Activated CD8-positive, alpha-beta memory T cell treated with anti-CD3 and anti-CD28 coated beads for 36 hours (primary cell): ENCODE results near the gene AXIN2. TPM values are rescaled to one million over a fixed set of nuclear protein-coding genes. Genes with fewer than 3 reads are reported as not detected.

Experiments
- CTCF ChIA-PET: fragments of 350-600 bp; sonication (Branson Sonifier 250); formaldehyde crosslinking; loops from one replicate; lab custom pipeline; 2021; ENCODE audit warnings: antibody characterized with exemption; lab: Charles Lee
- POLR2A ChIA-PET: fragments of 350-600 bp; sonication (Branson Sonifier 250); formaldehyde crosslinking; loops from one replicate; lab custom pipeline; 2021; ENCODE audit warnings: antibody characterized with exemption; lab: Charles Lee
- total RNA-seq, 2 experiments: library from RNA; stranded (reverse); gene quantifications; one replicate each; pipeline ENCODE4 v1.2.3, GENCODE V29; 2021

The AXIN2 gene, protein sequence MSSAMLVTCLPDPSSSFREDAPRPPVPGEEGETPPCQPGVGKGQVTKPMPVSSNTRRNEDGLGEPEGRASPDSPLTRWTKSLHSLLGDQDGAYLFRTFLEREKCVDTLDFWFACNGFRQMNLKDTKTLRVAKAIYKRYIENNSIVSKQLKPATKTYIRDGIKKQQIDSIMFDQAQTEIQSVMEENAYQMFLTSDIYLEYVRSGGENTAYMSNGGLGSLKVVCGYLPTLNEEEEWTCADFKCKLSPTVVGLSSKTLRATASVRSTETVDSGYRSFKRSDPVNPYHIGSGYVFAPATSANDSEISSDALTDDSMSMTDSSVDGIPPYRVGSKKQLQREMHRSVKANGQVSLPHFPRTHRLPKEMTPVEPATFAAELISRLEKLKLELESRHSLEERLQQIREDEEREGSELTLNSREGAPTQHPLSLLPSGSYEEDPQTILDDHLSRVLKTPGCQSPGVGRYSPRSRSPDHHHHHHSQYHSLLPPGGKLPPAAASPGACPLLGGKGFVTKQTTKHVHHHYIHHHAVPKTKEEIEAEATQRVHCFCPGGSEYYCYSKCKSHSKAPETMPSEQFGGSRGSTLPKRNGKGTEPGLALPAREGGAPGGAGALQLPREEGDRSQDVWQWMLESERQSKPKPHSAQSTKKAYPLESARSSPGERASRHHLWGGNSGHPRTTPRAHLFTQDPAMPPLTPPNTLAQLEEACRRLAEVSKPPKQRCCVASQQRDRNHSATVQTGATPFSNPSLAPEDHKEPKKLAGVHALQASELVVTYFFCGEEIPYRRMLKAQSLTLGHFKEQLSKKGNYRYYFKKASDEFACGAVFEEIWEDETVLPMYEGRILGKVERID
- 1 to 10 TPM; 2.5 to 3.4 TPM for total RNA-seq

- ChIA-PET CTCF (no interaction called here), POLR2A (no interaction called here)
Measured at GRCh38 chr17:65561452-65562205, at the start of gene AXIN2. Gene AXIN2 (minus strand): TSS chr17:65561648. CDS start chr17:65558620, 3,028 bp downstream.

DNA sequence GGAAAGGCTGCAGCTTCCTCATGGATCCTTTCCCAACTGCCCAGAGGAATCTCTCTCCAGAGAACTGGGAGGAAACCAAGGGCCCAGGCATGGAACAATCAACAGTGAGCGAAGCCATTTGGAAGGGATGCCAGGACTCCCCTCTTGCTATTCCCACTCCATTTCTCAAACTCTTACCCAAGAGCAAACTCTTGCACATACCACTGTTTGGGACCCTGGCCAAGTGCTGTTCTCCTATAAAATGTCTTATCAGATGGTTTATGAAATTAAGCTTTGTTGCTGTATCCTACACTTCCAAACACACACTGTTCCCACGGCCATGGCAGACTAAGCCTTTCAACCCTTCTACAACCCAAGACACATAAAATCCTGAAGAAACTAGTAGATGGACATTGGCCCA lies 48.3 kb upstream of the AXIN2 start:
- ChIA-PET CTCF (no interaction called here), POLR2A (no interaction called here)

DNA sequence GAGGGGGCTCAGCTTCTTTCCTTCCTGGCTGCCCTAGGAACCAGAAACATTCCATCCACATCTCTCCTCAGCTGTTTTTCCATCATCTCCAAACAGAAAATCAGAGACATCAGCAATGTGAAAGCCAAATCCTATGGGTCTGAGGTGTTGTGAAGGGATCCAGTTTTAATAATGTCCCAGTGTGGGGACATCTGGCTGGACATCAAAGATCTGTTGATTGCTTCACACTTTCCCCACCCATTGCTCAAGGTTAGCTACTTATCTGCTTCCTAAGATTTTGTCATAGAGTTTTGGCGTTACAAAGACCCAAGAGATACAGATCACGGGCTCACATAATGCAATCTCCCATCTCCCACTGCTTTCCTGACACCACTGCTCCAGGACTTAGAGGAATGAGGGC lies 47.8 kb upstream of the AXIN2 start:
- POLR2A ChIA-PET, result no interaction called here
- CTCF ChIA-PET, result no interaction called here

- ChIA-PET POLR2A (interaction anchor here (0.7 kb wide), 1 partner anchor 34 kb away, joined by 3 read pairs; no protein-coding TSS in a partner anchor), CTCF (interaction anchor here (0.8 kb wide), 1 partner anchor 8 kb away, joined by 3 read pairs; no protein-coding TSS in a partner anchor)
Measured at GRCh38 chr17:65604070-65604469, 42.6 kb upstream of the AXIN2 start.

DNA sequence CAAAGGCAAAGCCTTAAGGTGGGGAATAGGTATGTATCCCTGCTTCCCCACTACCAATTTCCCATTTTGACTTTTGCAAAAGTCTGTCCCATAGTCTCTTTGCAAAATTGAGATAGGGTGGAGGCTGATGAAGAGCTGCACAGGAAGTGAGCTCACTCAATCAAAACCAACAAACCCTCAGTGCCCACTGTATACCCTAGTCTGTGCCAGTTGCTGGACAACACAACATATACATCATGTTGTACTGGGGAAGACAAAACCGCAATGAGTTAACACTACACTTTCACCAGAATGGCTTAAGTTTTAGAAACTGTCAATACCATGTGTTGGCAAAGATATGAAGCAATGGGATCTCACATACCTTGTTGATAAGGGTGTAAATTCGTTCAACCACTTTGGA lies 40.4 kb upstream of the AXIN2 start:
- POLR2A ChIA-PET, result no interaction called here
- CTCF ChIA-PET, result interaction anchor here (0.6 to 0.7 kb wide), 3 partner anchors 11 to 351 kb away, joined by 3 to 4 read pairs (median 4); no protein-coding TSS in a partner anchor

GRCh38 chr17:65601145-65601544 lies 39.7 kb upstream of the AXIN2 start:
- POLR2A ChIA-PET, result no interaction called here
- CTCF ChIA-PET, result no interaction called here

DNA sequence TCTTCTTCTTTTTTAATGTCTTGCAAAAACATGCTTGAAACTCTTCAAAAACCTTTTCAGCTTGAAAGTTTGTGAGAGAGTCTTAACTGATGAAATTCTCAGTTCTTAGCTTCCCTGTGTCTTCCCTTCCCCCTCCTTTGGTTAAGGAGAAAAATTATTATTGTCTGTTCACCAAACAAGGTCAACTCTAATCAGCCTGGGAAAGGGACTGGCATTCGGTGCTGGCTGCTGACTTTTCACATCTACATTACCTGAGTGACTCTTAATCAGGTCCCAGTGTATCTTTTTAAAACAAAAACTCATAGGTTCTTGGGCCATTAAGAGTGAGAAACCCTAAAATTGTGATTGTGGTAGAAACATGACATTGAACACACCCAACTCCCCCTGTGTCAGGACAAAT lies 39.1 kb upstream of the AXIN2 start:
- POLR2A ChIA-PET, result no interaction called here
- CTCF ChIA-PET, result no interaction called here

DNA sequence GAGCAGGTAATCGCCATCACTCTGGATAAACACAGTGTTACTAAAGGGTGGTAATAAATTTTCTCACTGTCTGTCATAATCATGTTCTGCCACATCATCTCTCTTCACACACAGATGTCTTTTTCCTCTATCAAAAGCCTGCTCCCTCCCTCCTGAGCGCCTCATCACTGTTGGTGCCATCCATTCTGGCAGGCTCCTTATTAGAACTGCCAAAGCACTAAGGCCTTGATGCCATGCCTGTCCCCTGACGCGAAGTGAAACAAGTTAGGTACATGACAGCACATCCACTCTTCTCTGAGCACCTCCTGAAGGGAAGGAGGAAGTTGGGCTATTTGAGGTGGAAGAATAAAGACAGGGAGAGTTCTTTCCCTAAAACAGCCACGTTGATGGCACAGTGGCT lies 38.2 kb upstream of the AXIN2 start:
- POLR2A ChIA-PET, result no interaction called here
- CTCF ChIA-PET, result no interaction called here

GRCh38 chr17:65598746-65599145 lies 37.3 kb upstream of the AXIN2 start:
- POLR2A ChIA-PET, result no interaction called here
- CTCF ChIA-PET, result no interaction called here

DNA sequence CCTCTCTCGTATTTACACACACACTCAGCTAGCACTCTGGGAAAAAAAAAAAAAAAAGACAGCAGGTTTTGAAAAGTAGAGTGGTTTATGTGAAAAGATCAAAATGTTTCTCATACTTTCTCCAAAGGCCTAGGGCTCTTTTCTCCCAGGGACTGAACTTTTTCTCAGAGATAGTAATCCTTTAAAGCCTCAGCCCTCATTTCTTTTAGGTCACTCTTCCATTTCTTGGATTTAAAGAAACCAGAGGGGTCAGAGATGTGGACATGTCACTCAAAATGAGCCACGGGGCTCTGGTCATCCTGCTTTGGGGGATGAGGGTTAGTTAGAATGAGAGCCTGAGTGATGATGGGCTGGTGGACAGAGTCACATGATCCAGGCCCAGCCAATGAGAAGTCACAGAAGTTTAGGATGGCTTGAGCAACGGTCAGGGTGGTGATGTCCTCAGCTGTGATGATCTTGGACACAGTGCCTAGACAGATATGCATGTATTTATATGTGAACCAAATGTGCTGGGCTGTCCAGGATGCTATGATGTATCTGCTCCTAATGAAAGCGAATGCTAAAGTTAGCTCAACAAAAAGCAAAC lies 33.7 kb upstream of the AXIN2 start:
- ChIA-PET CTCF (interaction anchor here (0.6 kb wide), 1 partner anchor 9 kb away, joined by 3 read pairs; no protein-coding TSS in a partner anchor), POLR2A (no interaction called here)

DNA sequence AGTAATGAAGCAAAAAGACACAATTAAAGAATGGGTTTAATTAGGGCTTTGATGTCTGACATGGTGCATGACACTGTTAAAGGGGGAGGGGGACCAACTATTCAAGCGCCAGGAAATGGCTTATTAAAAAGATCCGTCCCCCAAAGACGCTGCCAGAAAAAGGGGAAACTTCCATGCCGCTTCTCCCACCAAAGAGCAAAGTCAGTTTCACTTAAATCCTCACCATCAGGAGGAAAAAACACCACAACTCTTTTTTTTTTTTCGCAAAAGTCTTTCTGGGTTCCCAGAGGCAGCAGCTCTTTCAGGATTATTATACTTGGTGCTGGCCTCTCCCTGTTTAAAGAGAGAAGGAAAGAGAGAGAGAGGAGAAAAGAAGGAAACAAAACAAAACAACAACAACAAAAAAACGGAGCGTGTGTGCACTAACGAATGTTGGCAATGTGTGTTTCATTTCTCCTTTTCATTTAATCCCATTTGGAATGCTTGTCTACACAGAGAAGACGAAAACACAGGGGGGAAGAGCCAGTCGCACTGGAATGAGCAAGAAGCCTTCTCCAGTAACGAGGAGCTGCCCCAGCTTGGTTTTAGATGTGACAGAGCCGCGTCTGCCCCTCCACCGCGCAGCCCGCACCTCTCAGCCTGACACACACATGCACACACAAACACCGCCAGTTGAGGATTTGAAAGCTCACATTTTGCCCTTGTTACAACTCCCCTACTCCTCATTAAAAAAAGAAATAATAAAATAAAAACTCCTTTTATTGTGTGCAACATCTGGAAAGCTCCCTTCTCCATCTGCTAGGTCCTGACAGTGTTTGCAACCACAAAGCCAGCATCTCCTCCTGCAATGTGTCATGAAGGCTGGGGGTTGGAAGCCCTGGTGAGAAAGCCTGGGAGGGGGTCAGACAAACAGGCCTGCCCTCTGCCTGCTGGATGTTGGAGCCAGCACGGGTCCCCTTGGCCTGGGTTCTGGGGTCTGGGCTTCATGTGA lies 32.7 kb upstream of the AXIN2 start:
- ChIA-PET CTCF (interaction anchor here (1.1 kb wide), 1 partner anchor 300 kb away, joined by 3 read pairs; no protein-coding TSS in a partner anchor), POLR2A (no interaction called here)

- POLR2A ChIA-PET, result no interaction called here
- CTCF ChIA-PET, result no interaction called here
Measured at GRCh38 chr17:65593092-65593854, 31.8 kb upstream of the AXIN2 start.

DNA sequence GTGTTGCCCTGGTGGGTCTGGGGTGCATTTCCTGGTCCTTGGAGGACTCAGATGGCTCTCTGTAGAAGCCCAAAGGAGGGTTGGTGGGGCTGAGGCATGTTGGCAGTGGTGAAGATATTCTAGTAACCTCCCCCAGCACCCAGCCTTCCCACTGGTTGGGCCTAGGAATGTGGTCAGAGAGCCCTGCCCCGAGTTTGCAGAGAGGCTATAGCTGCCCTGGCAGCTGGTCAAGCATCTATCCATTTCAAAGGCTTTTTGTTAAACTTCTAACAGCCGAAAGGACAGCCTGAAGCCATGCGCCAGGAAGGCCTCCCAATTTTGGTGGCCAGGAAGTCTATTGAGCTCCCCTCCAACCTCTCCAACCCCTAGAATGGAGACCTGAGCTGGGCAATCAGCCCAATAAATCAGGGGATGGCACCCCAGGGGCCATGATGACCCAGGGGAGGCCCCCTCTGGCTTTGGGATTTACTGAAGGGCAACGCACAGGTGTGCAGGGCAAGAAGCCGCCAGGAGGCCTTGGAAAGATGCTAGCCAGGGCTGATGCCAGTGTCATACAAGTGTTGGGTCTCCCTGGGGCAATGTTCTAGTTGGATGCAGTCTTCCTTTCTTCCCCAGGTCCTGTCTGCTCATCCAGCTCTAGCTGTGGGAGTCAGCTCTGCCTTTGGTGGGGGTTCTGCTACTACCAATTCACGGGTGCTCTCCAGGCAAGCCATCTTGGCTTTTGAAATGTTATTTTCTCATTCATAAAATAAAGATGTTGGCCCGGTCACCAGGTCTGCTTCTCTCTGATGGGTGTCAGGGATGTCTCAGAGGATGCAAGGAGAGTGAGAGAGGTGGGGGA lies 30.9 kb upstream of the AXIN2 start:
- ChIA-PET CTCF (no interaction called here), POLR2A (no interaction called here)

DNA sequence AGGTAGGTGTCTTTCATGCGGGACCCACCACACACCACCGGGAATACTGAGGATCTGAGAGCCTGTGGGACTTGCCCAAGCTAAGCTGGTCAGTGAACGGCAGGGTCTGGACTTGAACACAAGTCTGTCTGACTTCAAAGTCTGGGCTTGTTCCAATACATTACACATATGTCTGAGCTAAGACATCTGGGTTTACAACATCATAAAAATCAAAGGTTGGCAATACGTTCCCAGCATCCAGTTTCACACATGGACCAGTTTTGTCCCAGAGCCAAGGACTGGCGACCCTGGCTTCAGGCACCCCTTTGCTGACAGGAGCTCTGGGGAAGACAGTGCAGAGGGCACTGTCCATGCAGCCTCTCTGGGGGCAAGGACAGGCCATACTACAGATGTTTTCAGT lies 27.9 kb upstream of the AXIN2 start:
- ChIA-PET CTCF (no interaction called here), POLR2A (no interaction called here)

DNA sequence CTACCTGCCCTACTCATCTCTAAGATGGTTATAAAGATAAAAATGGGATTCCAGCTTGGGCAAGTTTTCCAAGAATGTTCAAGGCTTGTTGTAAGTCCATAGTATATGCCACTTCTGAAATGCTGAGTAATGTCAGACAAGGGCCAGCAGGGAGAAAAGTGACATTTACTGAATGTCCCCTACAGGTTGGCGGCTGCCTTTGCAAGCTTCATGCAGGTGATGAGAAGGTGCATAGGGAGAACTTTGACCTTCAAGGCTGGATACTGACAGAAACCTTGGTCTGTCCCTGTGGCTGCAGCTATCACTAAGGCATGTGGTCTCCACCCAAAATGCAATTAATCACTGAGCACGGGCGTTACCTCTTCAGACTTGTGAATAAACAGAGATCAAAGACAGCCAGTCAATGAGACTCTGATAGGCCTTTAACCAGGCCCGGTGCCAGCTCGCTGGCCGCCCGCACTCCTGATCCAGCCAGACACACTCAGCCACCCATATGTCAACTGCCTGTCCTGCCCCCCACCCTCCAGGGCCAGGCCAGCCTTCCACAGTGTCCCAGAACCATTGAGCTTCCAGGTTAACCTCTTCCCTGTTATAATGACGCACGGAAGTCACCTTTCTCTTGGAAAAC lies 26.8 kb upstream of the AXIN2 start:
- ChIA-PET POLR2A (no interaction called here), CTCF (no interaction called here)

- POLR2A ChIA-PET, result no interaction called here
- CTCF ChIA-PET, result no interaction called here
Measured at GRCh38 chr17:65587534-65588180, 26.2 kb upstream of the AXIN2 start.
